Measurements from ENCODE around the gene PLCD1.

DNA sequence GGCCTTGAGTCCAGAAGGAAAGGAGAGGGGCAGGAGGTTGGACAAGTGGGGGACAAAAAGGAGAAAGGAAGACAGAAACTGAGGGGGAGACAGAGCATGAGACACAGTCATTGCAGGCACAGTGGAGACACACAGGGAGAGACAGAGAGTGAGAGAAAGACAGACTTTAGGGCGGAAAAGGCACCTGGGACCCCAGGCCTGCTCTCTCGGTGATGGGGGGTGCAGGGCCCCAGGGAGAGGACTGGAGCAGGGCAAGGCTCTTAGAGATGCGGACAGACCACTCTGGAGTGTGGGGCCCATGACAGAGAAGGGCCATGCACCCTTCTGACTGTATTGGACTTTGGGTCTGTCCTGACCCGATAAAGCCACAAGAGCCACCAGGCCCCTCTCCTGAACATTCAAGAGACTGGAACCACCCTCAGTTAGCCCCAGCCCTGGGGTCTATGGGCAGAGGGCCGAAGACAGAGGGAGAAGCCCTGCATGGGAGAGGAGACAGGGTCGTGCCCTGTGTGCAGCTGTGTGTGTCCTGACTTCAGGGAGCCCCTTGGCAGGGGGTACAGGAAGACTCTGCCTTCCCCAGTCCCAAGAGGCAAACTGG lies 12.5 kb downstream of the PLCD1 start:
- TF ChIP-seq POLR2A (IDR thresholded peaks at IDR 0.05): no peak
- TF ChIP-seq, protein P1, sequence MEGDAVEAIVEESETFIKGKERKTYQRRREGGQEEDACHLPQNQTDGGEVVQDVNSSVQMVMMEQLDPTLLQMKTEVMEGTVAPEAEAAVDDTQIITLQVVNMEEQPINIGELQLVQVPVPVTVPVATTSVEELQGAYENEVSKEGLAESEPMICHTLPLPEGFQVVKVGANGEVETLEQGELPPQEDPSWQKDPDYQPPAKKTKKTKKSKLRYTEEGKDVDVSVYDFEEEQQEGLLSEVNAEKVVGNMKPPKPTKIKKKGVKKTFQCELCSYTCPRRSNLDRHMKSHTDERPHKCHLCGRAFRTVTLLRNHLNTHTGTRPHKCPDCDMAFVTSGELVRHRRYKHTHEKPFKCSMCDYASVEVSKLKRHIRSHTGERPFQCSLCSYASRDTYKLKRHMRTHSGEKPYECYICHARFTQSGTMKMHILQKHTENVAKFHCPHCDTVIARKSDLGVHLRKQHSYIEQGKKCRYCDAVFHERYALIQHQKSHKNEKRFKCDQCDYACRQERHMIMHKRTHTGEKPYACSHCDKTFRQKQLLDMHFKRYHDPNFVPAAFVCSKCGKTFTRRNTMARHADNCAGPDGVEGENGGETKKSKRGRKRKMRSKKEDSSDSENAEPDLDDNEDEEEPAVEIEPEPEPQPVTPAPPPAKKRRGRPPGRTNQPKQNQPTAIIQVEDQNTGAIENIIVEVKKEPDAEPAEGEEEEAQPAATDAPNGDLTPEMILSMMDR (IDR thresholded peaks at IDR 0.05): no peak

Data from vagina (tissue), 2 donors.